GDM1 (cell line): ENCODE measurements around the gene SLC45A1.
"Not testable (repeated sequence)": the region's sequence is repeated elsewhere in the genome, so short reads cannot be mapped to it uniquely, and the experiment has no call there.

Source experiments
- DNase-seq: peaks from one replicate; lab custom pipeline; 2025; lab: John Stamatoyannopoulos, UW

Gene SLC45A1

GRCh38 chr1:8367571-8368194 is 49.8 kb downstream of the SLC45A1 start:
- no peak for DNase-seq

GRCh38 chr1:8368956-8369639 is 51.2 kb downstream of the SLC45A1 start:
- DNase-seq = no peak

- DNase-seq = no peak
Measured at GRCh38 chr1:8370046-8370881, 52.4 kb downstream of the SLC45A1 start.

GRCh38 chr1:8370905-8371315 is 53.0 kb downstream of the SLC45A1 start:
- DNase-seq = no peak

- DNase-seq = no peak
Measured at GRCh38 chr1:8371372-8371991, 53.6 kb downstream of the SLC45A1 start.

- DNase-seq = no peak
Measured at GRCh38 chr1:8373125-8373524, 55.2 kb downstream of the SLC45A1 start.

- no peak for DNase-seq
Measured at GRCh38 chr1:8373581-8374241, 55.8 kb downstream of the SLC45A1 start.

GRCh38 chr1:8374356-8374755 is 56.4 kb downstream of the SLC45A1 start:
- DNase-seq = no peak

- DNase-seq = no peak
Measured at GRCh38 chr1:8374812-8375211, 56.9 kb downstream of the SLC45A1 start.

- DNase-seq = no peak
Measured at GRCh38 chr1:8376358-8376840, 58.5 kb downstream of the SLC45A1 start.

GRCh38 chr1:8377271-8377981 is 59.5 kb downstream of the SLC45A1 start:
- DNase-seq = no peak

GRCh38 chr1:8378178-8378577 is 60.3 kb downstream of the SLC45A1 start:
- DNase-seq = no peak

- no peak for DNase-seq
Measured at GRCh38 chr1:8378981-8379470, 61.1 kb downstream of the SLC45A1 start.

GRCh38 chr1:8379513-8380186 is 61.7 kb downstream of the SLC45A1 start:
- no peak for DNase-seq

GRCh38 chr1:8380310-8380709 is 62.4 kb downstream of the SLC45A1 start:
- not testable (repeated sequence) for DNase-seq

- DNase-seq = no peak
Measured at GRCh38 chr1:8381618-8382017, 63.7 kb downstream of the SLC45A1 start.

GRCh38 chr1:8382051-8382505 is 64.2 kb downstream of the SLC45A1 start:
- DNase-seq = no peak

- DNase-seq = no peak
Measured at GRCh38 chr1:8382608-8383505, 64.9 kb downstream of the SLC45A1 start.

- DNase-seq = no peak
Measured at GRCh38 chr1:8384088-8384487, 66.2 kb downstream of the SLC45A1 start.
